GM06990 (cell line): Measurements from ENCODE around the gene GZF1.
A peak's percentile ranks its signal among the peaks of the same experiment; 100 is the strongest.

Experiments
- DNase-seq: peaks from one replicate; pipeline ENCODE4 v3.0.0-alpha.2; 2011; ENCODE audit not compliant: insufficient read length; ENCODE audit errors: extremely low read depth
- H3K27me3 ChIP-seq: replicated peaks from 2 replicates; pipeline ENCODE4 v1.6.0; 2011; ENCODE audit warnings: low read length; ENCODE audit not compliant: control insufficient read depth, insufficient read depth
- H3K36me3 ChIP-seq: 2 replicates; pipeline ENCODE4 v1.5.1; 2011; ENCODE audit warnings: low read length; ENCODE audit not compliant: control insufficient read depth, insufficient read depth
- H3K4me3 ChIP-seq: replicated peaks from 2 replicates; pipeline ENCODE4 v1.5.1; 2011; ENCODE audit warnings: low read depth, mild to moderate bottlenecking, control low read depth, low read length
- TF ChIP-seq, protein P1 (sequence below): IDR thresholded peaks from 2 replicates; pipeline ENCODE4 v1.5.1; 2011; ENCODE audit warnings: low read length, control low read depth, mild to moderate bottlenecking, inconsistent platforms; ENCODE audit not compliant: insufficient read depth, poor library complexity, severe bottlenecking

Gene GZF1

DNA sequence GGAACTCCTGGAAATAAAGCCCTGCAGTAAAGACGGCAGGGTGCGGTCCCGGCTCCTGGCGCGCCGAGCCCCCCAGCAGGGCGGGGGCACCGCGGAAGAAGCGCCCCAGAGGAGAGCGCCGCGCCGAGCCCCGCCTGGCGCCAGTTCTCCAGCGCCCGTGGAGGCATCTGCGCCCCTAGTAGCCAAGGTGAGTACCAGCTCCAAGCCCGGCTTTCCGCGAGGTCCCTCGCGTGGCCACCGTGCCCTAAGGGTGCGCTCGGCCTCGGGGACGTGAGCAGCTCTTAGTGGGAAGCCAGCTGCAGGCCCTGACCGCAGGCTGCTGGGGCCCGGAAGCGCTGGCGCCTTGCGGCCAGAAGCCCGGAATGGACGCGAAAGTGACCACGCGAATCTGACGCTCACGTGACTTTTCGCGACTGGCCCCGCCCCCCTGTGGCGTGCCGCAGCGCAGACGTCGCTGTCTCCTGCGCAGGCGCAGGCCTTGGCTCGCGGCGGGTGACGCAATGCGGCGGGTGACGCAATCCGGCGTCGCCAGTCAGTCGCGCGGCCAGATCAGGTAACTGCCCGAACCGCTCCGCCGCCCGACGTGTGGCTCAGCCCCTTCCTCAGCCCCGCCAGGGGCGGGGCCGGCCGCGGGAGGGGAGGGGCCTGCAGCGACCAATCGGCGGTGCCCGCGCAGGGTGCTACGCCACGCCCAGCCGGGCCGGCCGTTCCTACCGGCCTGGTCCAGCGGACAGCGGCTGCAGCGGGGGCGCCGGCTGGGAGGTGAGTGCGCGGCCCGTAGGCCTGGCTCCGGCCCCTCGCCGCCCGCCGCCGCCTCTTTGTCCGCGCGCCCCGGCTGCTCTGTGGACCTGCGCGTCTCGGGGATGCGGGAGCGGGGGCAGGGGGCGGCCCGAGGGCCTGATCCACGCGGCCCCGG is at the start of gene GZF1:
Gene GZF1 (plus strand): TSS at position 707 of the 916 bp plus-strand sequence. CDS start 2,202 bp downstream, outside the sequence.
- Histone ChIP-seq H3K4me3 (peak within 1 kb of the TSS; percentile 92), H3K36me3 (peaks cover 2% of the 10 kb centered on the region), H3K27me3 (no peaks in the 10 kb centered on the region)
- peak; percentile 100 for DNase-seq
- TF ChIP-seq, protein P1, sequence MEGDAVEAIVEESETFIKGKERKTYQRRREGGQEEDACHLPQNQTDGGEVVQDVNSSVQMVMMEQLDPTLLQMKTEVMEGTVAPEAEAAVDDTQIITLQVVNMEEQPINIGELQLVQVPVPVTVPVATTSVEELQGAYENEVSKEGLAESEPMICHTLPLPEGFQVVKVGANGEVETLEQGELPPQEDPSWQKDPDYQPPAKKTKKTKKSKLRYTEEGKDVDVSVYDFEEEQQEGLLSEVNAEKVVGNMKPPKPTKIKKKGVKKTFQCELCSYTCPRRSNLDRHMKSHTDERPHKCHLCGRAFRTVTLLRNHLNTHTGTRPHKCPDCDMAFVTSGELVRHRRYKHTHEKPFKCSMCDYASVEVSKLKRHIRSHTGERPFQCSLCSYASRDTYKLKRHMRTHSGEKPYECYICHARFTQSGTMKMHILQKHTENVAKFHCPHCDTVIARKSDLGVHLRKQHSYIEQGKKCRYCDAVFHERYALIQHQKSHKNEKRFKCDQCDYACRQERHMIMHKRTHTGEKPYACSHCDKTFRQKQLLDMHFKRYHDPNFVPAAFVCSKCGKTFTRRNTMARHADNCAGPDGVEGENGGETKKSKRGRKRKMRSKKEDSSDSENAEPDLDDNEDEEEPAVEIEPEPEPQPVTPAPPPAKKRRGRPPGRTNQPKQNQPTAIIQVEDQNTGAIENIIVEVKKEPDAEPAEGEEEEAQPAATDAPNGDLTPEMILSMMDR = peak; percentile 13

DNA sequence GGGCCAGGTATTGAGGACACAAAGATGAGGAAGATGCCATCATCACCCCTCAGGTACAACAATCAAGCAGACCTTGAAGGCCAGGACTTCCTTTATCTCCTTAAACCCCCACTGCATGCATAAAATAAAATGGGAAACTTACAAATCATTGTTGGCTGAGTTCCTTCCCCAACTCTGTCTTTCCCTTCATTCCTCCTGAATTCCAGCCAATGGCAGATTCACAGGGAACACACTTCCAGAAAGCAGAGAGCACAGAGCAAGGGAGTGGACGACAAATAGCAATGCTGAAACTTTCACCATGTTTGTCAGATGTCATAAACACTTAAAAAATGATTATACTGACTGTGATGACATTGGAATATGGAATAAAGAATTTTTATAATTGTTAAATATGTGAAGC is 48.7 kb upstream of the GZF1 start:
- DNase-seq = no peak

DNA sequence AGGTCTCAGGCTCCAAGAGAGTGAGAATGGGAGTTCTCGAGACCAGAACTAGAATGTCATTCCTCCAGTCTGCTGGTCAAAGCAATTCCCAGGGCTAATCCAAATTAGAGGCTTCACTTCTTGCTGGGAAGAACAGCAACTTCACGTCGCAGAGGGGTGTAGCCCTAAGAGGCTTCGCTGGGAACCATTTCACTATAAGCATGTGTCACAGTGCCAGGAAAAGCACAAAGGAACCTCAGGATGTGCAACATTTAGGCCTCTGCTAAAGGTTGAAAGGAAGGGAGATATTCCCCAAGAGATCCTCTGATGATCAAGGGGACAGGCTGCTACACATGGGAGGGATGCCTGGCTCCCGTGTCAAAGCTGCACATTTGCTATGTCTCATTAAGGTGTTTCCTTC is 47.3 kb upstream of the GZF1 start:
- no peak for DNase-seq
- Histone ChIP-seq H3K36me3 (no peaks in the 10 kb centered on the region), H3K27me3 (no peaks in the 10 kb centered on the region; the same call in 1 of the 2 replicates), H3K4me3 (no peak overlapping the region)
- TF ChIP-seq, protein P1 = no peak

More for the DNA sequence above, 48.7 kb upstream of the GZF1 start:
- no peaks in the 10 kb centered on the region; the same call in 1 of the 2 replicates for H3K27me3 ChIP-seq
- H3K36me3 ChIP-seq = no peaks in the 10 kb centered on the region
- TF ChIP-seq, protein P1 = no peak
- no peak overlapping the region for H3K4me3 ChIP-seq

GRCh38 chr20:23315099-23315498 is 46.9 kb upstream of the GZF1 start:
- H3K4me3 ChIP-seq = no peak overlapping the region
- TF ChIP-seq, protein P1 = no peak
- DNase-seq = no peak
- H3K27me3 ChIP-seq = no peaks in the 10 kb centered on the region; the same call in 1 of the 2 replicates
- no peaks in the 10 kb centered on the region for H3K36me3 ChIP-seq

DNA sequence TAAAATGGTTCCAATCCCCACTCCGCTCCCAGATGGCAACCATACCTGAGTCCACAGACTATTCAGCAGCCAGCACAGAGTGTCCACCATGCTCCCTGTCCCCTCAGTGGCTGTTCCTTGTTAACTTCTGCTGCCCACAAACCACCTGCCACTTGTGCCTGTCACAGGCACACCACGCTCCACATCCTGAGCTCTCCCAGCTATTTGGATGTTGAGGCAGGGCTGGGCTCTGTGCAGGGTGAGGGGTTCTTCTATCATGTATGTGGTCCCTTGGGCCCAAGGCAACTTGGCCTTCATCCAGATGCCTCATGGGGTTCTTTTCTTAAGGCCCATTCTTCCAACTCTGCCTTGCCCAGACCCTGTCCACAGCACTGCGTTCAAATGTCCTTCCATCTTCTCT is 45.4 kb upstream of the GZF1 start:
- TF ChIP-seq, protein P1 = no peak

More for the DNA sequence above, 45.4 kb upstream of the GZF1 start:
- Histone ChIP-seq H3K36me3 (no peaks in the 10 kb centered on the region), H3K4me3 (no peak overlapping the region), H3K27me3 (no peaks in the 10 kb centered on the region; the same call in 1 of the 2 replicates)
- no peak for DNase-seq
